Ovary (tissue), 3 donors: ENCODE measurements around the gene KRT31.

Source experiments
- CTCF ChIP-seq, 3 donors: fragments of 450-650 bp in 2 of 3; fragments of 200-600 bp in 1 of 3; IDR thresholded peaks; one replicate each; pipeline versions ENCODE4 v1.5.1 to v1.8.0; 2016 to 2022; ENCODE audit warnings: antibody characterized with exemption in 3 of 3, mild to moderate bottlenecking in 1 of 3
- EP300 ChIP-seq: sonication (generic); formaldehyde crosslinking; IDR thresholded peaks from one replicate; pipeline ENCODE4 v1.6.1; 2017; ENCODE audit warnings: antibody characterized with exemption
- POLR2A ChIP-seq: fragments of 450-650 bp; IDR thresholded peaks from one replicate; pipeline ENCODE4 v1.6.1; 2017; ENCODE audit warnings: antibody characterized with exemption, mild to moderate bottlenecking, moderate library complexity
- donor health status: DM: no; HTN: no; CAD: no.

- TF ChIP-seq POLR2A (no peak), CTCF (IDR thresholded peaks at IDR 0.05) (no peak), EP300 (no peak)
Observed at GRCh38 chr17:41377546-41377945, 19.9 kb downstream of the KRT31 start.
